H1 (cell line): Measurements from ENCODE around the gene PRR19. TPM values are rescaled to one million over a fixed set of nuclear protein-coding genes. Genes with fewer than 3 reads are reported as not detected.

Experiments used
- CTCF ChIA-PET: fragments of 300-600 bp; sonication (Branson Sonifier 250); formaldehyde crosslinking; loops from one replicate; lab custom pipeline; 2021; ENCODE audit not compliant: partially characterized antibody; lab: Charles Lee
- POLR2A ChIA-PET: fragments of 300-600 bp; sonication (Branson Sonifier 250); formaldehyde crosslinking; loops from one replicate; lab custom pipeline; 2021; ENCODE audit warnings: inconsistent platforms; ENCODE audit not compliant: partially characterized antibody; lab: Charles Lee
- DNase-seq, 2 experiments: peaks; one replicate each; pipeline versions ENCODE4 v3.0.0 to v3.0.0-alpha.2; 2010 to 2022; ENCODE audit warnings: low spot score in 2 of 2, low read depth in 1 of 2, mixed read lengths in 1 of 2
- FAIRE-seq: peaks from 2 replicates; lab custom pipeline; 2011; peaks lifted over from hg19 to GRCh38; lab: Jason Lieb, UNC
- H2AFZ ChIP-seq: 2 replicates; pipeline ENCODE4 v1.8.1; 2012; ENCODE audit warnings: low read length, inconsistent platforms
- H2AK5ac ChIP-seq: 2 replicates; pipeline ENCODE4 v1.6.1; 2013; ENCODE audit warnings: low read depth, low read length
- H2BK120ac ChIP-seq: replicated peaks from 2 replicates; pipeline ENCODE3; 2013; ENCODE audit warnings: low read depth, low read length, inconsistent platforms
- H2BK12ac ChIP-seq: 2 replicates; pipeline ENCODE4 v1.6.1; 2013; ENCODE audit warnings: low read depth, low read length
- H2BK15ac ChIP-seq: 2 replicates; pipeline ENCODE4 v1.6.1; 2013; ENCODE audit warnings: low read length
- H2BK20ac ChIP-seq: 2 replicates; pipeline ENCODE4 v1.6.1; 2013; ENCODE audit warnings: low read length
- H2BK5ac ChIP-seq: 2 replicates; pipeline ENCODE4 v1.6.1; 2013; ENCODE audit warnings: low read depth, low read length
- H3K14ac ChIP-seq: 2 replicates; pipeline ENCODE4 v1.6.1; 2013; ENCODE audit warnings: inconsistent platforms; ENCODE audit not compliant: insufficient read length
- H3K18ac ChIP-seq: 2 replicates; pipeline ENCODE4 v1.6.1; 2013; ENCODE audit warnings: low read length; ENCODE audit errors: extremely low read depth
- H3K23ac ChIP-seq: 2 replicates; pipeline ENCODE4 v1.6.1; 2013; ENCODE audit warnings: inconsistent platforms; ENCODE audit not compliant: insufficient read length
- H3K23me2 ChIP-seq: 2 replicates; pipeline ENCODE4 v1.6.1; 2013; ENCODE audit warnings: low read depth, low read length
- H3K27ac ChIP-seq: 2 replicates; pipeline ENCODE4 v1.6.1; 2011; ENCODE audit warnings: low read depth, low read length, inconsistent platforms
- H3K27me3 ChIP-seq, 4 experiments: replicated peaks in 1 of 4; 1 replicate in 1 of 4; 2 replicates in 3 of 4; pipeline versions ENCODE4 v1.6.1 to v1.8.1; 2011 to 2013; ENCODE audit warnings: low read length in 3 of 4, mild to moderate bottlenecking in 3 of 4, inconsistent platforms in 2 of 4, mixed read lengths in 2 of 4, moderate library complexity in 1 of 4; ENCODE audit not compliant: control insufficient read depth in 3 of 4, insufficient read depth in 3 of 4; ENCODE audit errors: extremely low read depth in 1 of 4
- H3K36me3 ChIP-seq, 4 experiments: 2 replicates each; pipeline versions ENCODE4 v1.6.1 to v1.8.1; 2011 to 2013; ENCODE audit warnings: mild to moderate bottlenecking in 4 of 4, low read length in 3 of 4, moderate library complexity in 2 of 4, control low read depth in 1 of 4, inconsistent platforms in 1 of 4; ENCODE audit not compliant: insufficient read depth in 4 of 4, control insufficient read depth in 2 of 4
- H3K4ac ChIP-seq: replicated peaks from 2 replicates; pipeline ENCODE3; 2013; ENCODE audit warnings: low read length, low read depth, mixed read lengths, inconsistent platforms; ENCODE audit not compliant: insufficient read length
- H3K4me1 ChIP-seq, 4 experiments: replicated peaks in 1 of 4; 1 replicate in 1 of 4; 2 replicates in 3 of 4; pipeline versions ENCODE4 v1.6.1 to v1.8.1; 2011 to 2013; ENCODE audit warnings: low read length in 3 of 4, inconsistent platforms in 2 of 4, mixed read lengths in 1 of 4; ENCODE audit not compliant: insufficient read depth in 4 of 4, control insufficient read depth in 3 of 4
- H3K4me2 ChIP-seq, 2 experiments: 2 replicates each; pipeline versions ENCODE4 v1.6.1 to v1.8.1; 2011 to 2013; ENCODE audit warnings: low read depth in 2 of 2, low read length in 2 of 2, control low read depth in 1 of 2, inconsistent platforms in 1 of 2, mild to moderate bottlenecking in 1 of 2; ENCODE audit not compliant: insufficient read depth in 1 of 2
- H3K4me3 ChIP-seq, 4 experiments: fragments of 200-600, 300-600 bp in 1 of 4; sonication (generic), shearing (Covaris generic), sonication (Bioruptor Twin) in 1 of 4; 2 replicates each; pipeline versions ENCODE4 v1.5.1 to v1.8.1; 2011 to 2016; ENCODE audit warnings: low read length in 4 of 4, low read depth in 3 of 4, control low read depth in 2 of 4, inconsistent platforms in 2 of 4, mild to moderate bottlenecking in 2 of 4, mixed read lengths in 1 of 4, moderate library complexity in 1 of 4; ENCODE audit not compliant: insufficient read depth in 2 of 4; ENCODE audit errors: extremely low read depth in 1 of 4
- H3K56ac ChIP-seq: replicated peaks from 2 replicates; pipeline ENCODE3; 2013; ENCODE audit warnings: low read depth, mild to moderate bottlenecking, mixed read lengths, low read length, inconsistent platforms; ENCODE audit not compliant: insufficient read length
- H3K79me1 ChIP-seq: 2 replicates; pipeline ENCODE4 v1.6.1; 2013; ENCODE audit warnings: low read depth, low read length, control low read depth
- H3K79me2 ChIP-seq, 2 experiments: 2 replicates each; pipeline versions ENCODE4 v1.6.1 to v1.8.1; 2012 to 2013; ENCODE audit warnings: low read length in 2 of 2, mild to moderate bottlenecking in 2 of 2, inconsistent platforms in 1 of 2; ENCODE audit not compliant: insufficient read depth in 2 of 2, control insufficient read depth in 1 of 2
- H3K9ac ChIP-seq, 4 experiments: replicated peaks in 1 of 4; 1 replicate in 1 of 4; 2 replicates in 3 of 4; pipeline versions ENCODE4 v1.6.1 to v1.8.1; 2011 to 2013; ENCODE audit warnings: low read depth in 3 of 4, low read length in 3 of 4, control low read depth in 2 of 4, mild to moderate bottlenecking in 2 of 4, moderate library complexity in 2 of 4, inconsistent platforms in 1 of 4; ENCODE audit errors: extremely low read depth in 1 of 4
- H3K9me3 ChIP-seq, 2 experiments: 2 replicates each; pipeline versions ENCODE4 v1.6.1 to v1.8.1; 2012 to 2013; ENCODE audit warnings: mild to moderate bottlenecking in 2 of 2, moderate library complexity in 2 of 2, control low read depth in 1 of 2, inconsistent platforms in 1 of 2, low read depth in 1 of 2, low read length in 1 of 2, mixed read lengths in 1 of 2; ENCODE audit not compliant: insufficient read depth in 2 of 2
- H4K20me1 ChIP-seq, 2 experiments: replicated peaks in 1 of 2; 2 replicates each; pipeline versions ENCODE3 to v1.8.1; 2011 to 2013; ENCODE audit warnings: inconsistent platforms in 2 of 2, low read length in 2 of 2, mild to moderate bottlenecking in 1 of 2; ENCODE audit not compliant: insufficient read depth in 2 of 2, control insufficient read depth in 1 of 2
- H4K5ac ChIP-seq: 2 replicates; pipeline ENCODE4 v1.6.1; 2013; ENCODE audit warnings: low read length, low read depth, mixed read lengths, inconsistent platforms; ENCODE audit not compliant: insufficient read length
- H4K8ac ChIP-seq: 2 replicates; pipeline ENCODE4 v1.8.0; 2013; ENCODE audit warnings: mild to moderate bottlenecking, moderate library complexity, low read length, inconsistent platforms; ENCODE audit not compliant: insufficient read depth; ENCODE audit errors: extremely low read depth
- H4K91ac ChIP-seq: replicated peaks from 2 replicates; pipeline ENCODE3; 2013; ENCODE audit warnings: low read length, mixed read lengths, inconsistent platforms; ENCODE audit not compliant: insufficient read length
- CTBP2 ChIP-seq: IDR thresholded peaks from 2 replicates; pipeline ENCODE4 v1.7.0; 2011; ENCODE audit warnings: borderline replicate concordance, mild to moderate bottlenecking, moderate library complexity, mixed read lengths, low read length; ENCODE audit not compliant: insufficient read depth, insufficient read length
- E2F6 ChIP-seq: IDR thresholded peaks from 2 replicates; pipeline ENCODE4 v1.6.1; 2012; ENCODE audit warnings: inconsistent platforms
- EGR1 ChIP-seq: IDR thresholded peaks from 2 replicates; pipeline ENCODE4 v1.6.1; 2011; ENCODE audit warnings: low read depth, low read length, borderline replicate concordance
- EP300 ChIP-seq, 2 experiments: IDR thresholded peaks; 1 replicate in 1 of 2; 2 replicates in 1 of 2; pipeline ENCODE4 v1.6.1; 2011 to 2012; ENCODE audit warnings: low read depth in 2 of 2, low read length in 2 of 2, mild to moderate bottlenecking in 2 of 2, borderline replicate concordance in 1 of 2, inconsistent platforms in 1 of 2, moderate library complexity in 1 of 2
- POLR2AphosphoS5 ChIP-seq: IDR thresholded peaks from 2 replicates; pipeline ENCODE4 v1.6.1; 2011; ENCODE audit warnings: low read depth, low read length
- SAP30 ChIP-seq: fragments of 300-600 bp; sonication (generic); IDR thresholded peaks from 2 replicates; pipeline ENCODE4 v1.7.1; 2012; ENCODE audit warnings: low read length, moderate library complexity, mild to moderate bottlenecking, inconsistent platforms; ENCODE audit not compliant: insufficient read depth, insufficient replicate concordance
- TCF12 ChIP-seq: IDR thresholded peaks from 2 replicates; pipeline ENCODE4 v1.6.1; 2011; ENCODE audit warnings: low read depth, mild to moderate bottlenecking, low read length
- ZNF274 ChIP-seq: IDR thresholded peaks from 2 replicates; pipeline ENCODE4 v1.7.0; 2012; ENCODE audit warnings: low read length, borderline replicate concordance; ENCODE audit errors: extremely low read depth
- WGBS, 2 experiments: shearing (Covaris generic) in 1 of 2; methylation state at CpG; one replicate each; pipeline versions ENCODE4 v1.1.6 to v1.1.7; 2013 to 2015; ENCODE audit warnings: low lambda C conversion rate in 2 of 2, mixed read lengths in 2 of 2, inconsistent platforms in 1 of 2, low coverage in 1 of 2, missing lambda C conversion rate in 1 of 2; ENCODE audit not compliant: insufficient replicate concordance in 2 of 2, insufficient coverage in 1 of 2, insufficient read length in 1 of 2; ENCODE audit errors: extremely low coverage in 1 of 2, missing lambda C conversion rate in 1 of 2; 5-methylcytosine and 5-hydroxymethylcytosine counted together
- polyA plus RNA-seq, 7 experiments: library from polyadenylated mRNA; depleted of rRNA in 3 of 7; stranded (reverse) in 5 of 7; unstranded in 2 of 7; fragments of >200 nt in 5 of 7; fragments of 200-250 nt in 2 of 7; gene quantifications; 1 replicate in 5 of 7; 2 replicates in 1 of 7; 4 replicates in 1 of 7; pipeline versions ENCODE4 v1.2.1 to v1.2.3, GENCODE V29; 2011 to 2013; ENCODE audit warnings: missing spikeins in 2 of 7, mixed read lengths in 2 of 7
- total RNA-seq: library from RNA; stranded (reverse); fragmentation: NEBNext Ultra II Directional; extraction: Animal tissue kit (Norgen Biotek cat#: 25700); gene quantifications from 2 replicates; pipeline ENCODE4 v1.2.1, GENCODE V29; 2021

The PRR19 gene
- total and polyA plus RNA-seq, 2 of the 8 experiments (the other 6 are each of a cell fraction or from before 2014, with no cell fraction given): 7.2 to 7.5 TPM

DNA sequence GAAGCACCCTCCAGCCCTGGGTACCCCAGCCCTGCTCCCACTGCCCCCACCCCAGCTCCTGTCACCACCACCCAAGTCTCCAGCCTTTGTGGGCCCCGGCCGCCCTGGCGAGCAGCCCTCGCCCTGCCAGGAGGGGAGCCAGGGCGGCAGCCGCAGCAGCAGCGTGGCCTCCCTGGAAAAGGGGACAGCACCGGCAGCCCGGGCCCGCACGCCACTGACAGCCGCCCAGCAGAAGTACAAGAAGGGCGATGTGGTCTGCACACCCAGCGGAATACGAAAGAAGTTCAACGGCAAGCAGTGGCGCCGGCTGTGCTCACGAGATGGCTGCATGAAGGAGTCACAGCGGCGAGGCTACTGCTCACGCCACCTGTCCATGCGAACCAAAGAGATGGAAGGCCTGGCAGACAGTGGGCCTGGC, 28.9 kb upstream of the PRR19 start:
- no peaks in the 10 kb centered on the region for H3K27me3 ChIP-seq
- H3K27ac ChIP-seq: no peak overlapping the region
- H3K18ac ChIP-seq: no peak overlapping the region
- no peak overlapping the region for H2BK15ac ChIP-seq
- no peak overlapping the region for H2BK20ac ChIP-seq
- H3K79me2 ChIP-seq: peaks cover 0 to 9% of the 10 kb centered on the region in 2 experiments; a peak in 1 of 4 replicates
- H3K23me2 ChIP-seq: peaks cover 5% of the 10 kb centered on the region; the same call in 1 of the 2 replicates
- no peak overlapping the region for H2BK5ac ChIP-seq
- no peak overlapping the region for H3K4me3 ChIP-seq
- WGBS, 2 experiments: 96% methylated on average over 21 of the region's 23 CpGs; no CpG with 5 or more reads in 1 of the 2 experiments
- TF ChIP-seq ZNF274: no peak
- TF ChIP-seq CTBP2: no peak
- no peak for TF ChIP-seq EP300 (IDR thresholded peaks at IDR 0.05; ENCODE audit: borderline replicate concordance in 1 of 2, low read depth in 2 of 2, low read length in 2 of 2)
- no peak for TF ChIP-seq EGR1
- TF ChIP-seq TCF12: no peak
- no peak for TF ChIP-seq SAP30
- TF ChIP-seq POLR2AphosphoS5: no peak
- TF ChIP-seq E2F6: no peak
- H2AFZ ChIP-seq: no peak overlapping the region
- H4K5ac ChIP-seq: no peak overlapping the region
- H4K8ac ChIP-seq: no peak overlapping the region
- H3K23ac ChIP-seq: no peak overlapping the region
- H3K56ac ChIP-seq: no peak overlapping the region
- ChIA-PET CTCF (interaction anchor here (1.4 kb wide), 1 partner anchor 27 kb away, joined by 3 read pairs; no protein-coding TSS in a partner anchor), POLR2A (interaction anchor here (1.1 to 4.1 kb wide), 2 partner anchors 8 to 10 kb away, joined by 4 to 27 read pairs; no protein-coding TSS in a partner anchor)
- peaks cover 0 to 8% of the 10 kb centered on the region in 2 experiments for H4K20me1 ChIP-seq
- no peak overlapping the region for H3K14ac ChIP-seq
- no peak for FAIRE-seq
- H3K36me3 ChIP-seq: peaks cover 0 to 15% (median 5%) of the 10 kb centered on the region in 4 experiments; a peak in 2 of 8 replicates
- peaks cover 5% of the 10 kb centered on the region for H3K79me1 ChIP-seq
- no peak overlapping the region for H4K91ac ChIP-seq
- H3K4ac ChIP-seq: no peak overlapping the region
- H3K4me2 ChIP-seq: no peak overlapping the region
- no peak overlapping the region for H2AK5ac ChIP-seq
- H3K9me3 ChIP-seq: no peaks in the 10 kb centered on the region
- no peak overlapping the region for H3K9ac ChIP-seq
- H2BK120ac ChIP-seq: no peak overlapping the region
- H3K4me1 ChIP-seq: peaks cover 0 to 19% (median 7%) of the 10 kb centered on the region in 4 experiments; a peak in 5 of 7 replicates
- no peak for DNase-seq
- H2BK12ac ChIP-seq: no peak overlapping the region
